ENCODE data around the gene KRT27.

KRT27 gene

GRCh38 chr17:40782450-40782849, at the start of gene KRT27:
TSS of gene KRT27 (minus strand) at chr17:40782550. CDS start at chr17:40782493, 57 bp downstream.
- TF ChIP-seq, protein P1, sequence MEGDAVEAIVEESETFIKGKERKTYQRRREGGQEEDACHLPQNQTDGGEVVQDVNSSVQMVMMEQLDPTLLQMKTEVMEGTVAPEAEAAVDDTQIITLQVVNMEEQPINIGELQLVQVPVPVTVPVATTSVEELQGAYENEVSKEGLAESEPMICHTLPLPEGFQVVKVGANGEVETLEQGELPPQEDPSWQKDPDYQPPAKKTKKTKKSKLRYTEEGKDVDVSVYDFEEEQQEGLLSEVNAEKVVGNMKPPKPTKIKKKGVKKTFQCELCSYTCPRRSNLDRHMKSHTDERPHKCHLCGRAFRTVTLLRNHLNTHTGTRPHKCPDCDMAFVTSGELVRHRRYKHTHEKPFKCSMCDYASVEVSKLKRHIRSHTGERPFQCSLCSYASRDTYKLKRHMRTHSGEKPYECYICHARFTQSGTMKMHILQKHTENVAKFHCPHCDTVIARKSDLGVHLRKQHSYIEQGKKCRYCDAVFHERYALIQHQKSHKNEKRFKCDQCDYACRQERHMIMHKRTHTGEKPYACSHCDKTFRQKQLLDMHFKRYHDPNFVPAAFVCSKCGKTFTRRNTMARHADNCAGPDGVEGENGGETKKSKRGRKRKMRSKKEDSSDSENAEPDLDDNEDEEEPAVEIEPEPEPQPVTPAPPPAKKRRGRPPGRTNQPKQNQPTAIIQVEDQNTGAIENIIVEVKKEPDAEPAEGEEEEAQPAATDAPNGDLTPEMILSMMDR (IDR thresholded peaks at IDR 0.05; ENCODE audit: insufficient read depth, low read depth, low read length, missing control alignments), result no peak
- DNase-seq (ENCODE audit: low read depth), result no peak

GRCh38 chr17:40830085-40830776, 47.9 kb upstream of the KRT27 start:
- DNase-seq (ENCODE audit: low read depth), result no peak
- TF ChIP-seq, protein P1 (IDR thresholded peaks at IDR 0.05; ENCODE audit: insufficient read depth, low read depth, low read length, missing control alignments), result no peak
- no peak overlapping the region for H3K4me3 ChIP-seq (ENCODE audit: low read depth, low read length)

More at GRCh38 chr17:40782450-40782849, at the start of gene KRT27:
- no peak within 1 kb of the TSS for H3K4me3 ChIP-seq (ENCODE audit: low read depth, low read length)

DNA sequence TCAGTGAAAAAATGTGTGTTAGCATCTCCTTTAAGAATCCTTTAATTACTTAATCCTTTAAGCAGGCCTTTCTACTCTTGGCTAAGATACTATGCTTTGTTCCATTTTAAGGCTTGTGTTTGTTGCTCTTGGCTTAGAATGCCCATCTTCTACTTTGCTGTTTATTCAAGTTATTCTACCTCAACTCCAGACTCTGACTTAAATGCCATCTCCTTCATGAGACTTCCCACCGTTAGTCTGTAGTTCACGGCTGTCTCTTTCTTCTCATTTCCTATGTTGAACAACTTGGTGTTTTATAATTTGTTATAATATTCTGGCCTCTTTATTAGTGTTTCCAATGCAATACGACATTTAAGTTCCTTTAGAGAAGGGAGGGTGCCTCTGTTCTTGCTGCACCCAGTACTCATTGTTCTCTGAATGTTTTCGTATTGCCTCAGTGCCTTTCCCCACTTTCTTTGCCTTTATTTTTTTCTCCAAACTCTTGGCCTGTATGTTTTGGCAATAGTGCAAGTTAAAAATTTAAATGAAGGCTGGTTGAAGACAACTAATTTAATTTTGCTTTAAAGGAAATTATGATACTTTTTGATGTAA, 46.2 kb upstream of the KRT27 start:
- TF ChIP-seq, protein P1 (IDR thresholded peaks at IDR 0.05; ENCODE audit: insufficient read depth, low read depth, low read length, missing control alignments), result no peak

DNA sequence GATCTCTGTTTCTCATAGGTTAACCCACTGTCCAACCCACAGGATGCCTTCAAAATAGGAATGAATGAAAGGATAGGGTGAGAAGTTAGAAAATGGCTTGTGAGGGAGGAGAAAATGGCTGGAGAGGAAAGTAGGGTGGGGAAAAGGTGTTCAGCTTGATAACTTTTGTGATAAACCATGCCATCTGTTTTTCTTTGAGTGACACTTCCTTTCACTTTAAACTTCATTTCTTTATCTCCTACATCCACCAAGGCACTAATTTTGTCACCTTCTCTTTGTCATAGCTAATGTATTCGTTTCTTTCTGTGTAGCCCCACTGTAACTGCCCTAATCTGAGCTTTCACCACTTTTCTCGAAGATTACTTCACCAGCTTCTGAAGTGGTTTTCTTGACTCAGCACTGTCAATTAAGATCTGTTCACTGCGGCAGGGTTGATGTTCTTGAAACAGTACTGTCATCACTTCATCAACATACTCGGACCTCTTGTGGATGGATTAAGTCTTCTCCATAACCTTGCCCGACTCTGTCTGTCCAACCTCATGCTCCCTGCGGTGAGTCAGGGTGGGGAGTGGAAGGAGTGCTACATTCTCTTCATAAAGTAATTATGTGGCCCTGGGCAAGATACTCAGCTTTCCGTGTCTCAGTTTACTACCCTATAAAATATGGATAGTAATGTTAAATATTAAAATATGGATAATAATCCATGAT, 45.5 kb upstream of the KRT27 start:
- TF ChIP-seq, protein P1 (IDR thresholded peaks at IDR 0.05; ENCODE audit: insufficient read depth, low read depth, low read length, missing control alignments), result no peak
- DNase-seq (ENCODE audit: low read depth), result no peak
- H3K4me3 ChIP-seq (ENCODE audit: low read depth, low read length), result no peak overlapping the region

More for the DNA sequence above, 46.2 kb upstream of the KRT27 start:
- H3K4me3 ChIP-seq (ENCODE audit: low read depth, low read length), result no peak overlapping the region
- no peak for DNase-seq (ENCODE audit: low read depth)

- TF ChIP-seq, protein P1 (IDR thresholded peaks at IDR 0.05; ENCODE audit: insufficient read depth, low read depth, low read length, missing control alignments), result no peak
- no peak overlapping the region for H3K4me3 ChIP-seq (ENCODE audit: low read depth, low read length)
- DNase-seq (ENCODE audit: low read depth), result no peak
Measured at GRCh38 chr17:40825599-40825998, 43.2 kb upstream of the KRT27 start.

- no peak for DNase-seq (ENCODE audit: low read depth)
- TF ChIP-seq, protein P1 (IDR thresholded peaks at IDR 0.05; ENCODE audit: insufficient read depth, low read depth, low read length, missing control alignments), result no peak
Measured at GRCh38 chr17:40824015-40824832, 41.9 kb upstream of the KRT27 start.

More at GRCh38 chr17:40824015-40824832, 41.9 kb upstream of the KRT27 start:
- no peak overlapping the region for H3K4me3 ChIP-seq (ENCODE audit: low read depth, low read length)
